NCI-H226 (cell line): ENCODE measurements around the gene NRXN3.

ENCODE experiments used
- DNase-seq: peaks from one replicate; pipeline ENCODE4 v3.0.0-alpha.2; 2015

Gene NRXN3

DNA sequence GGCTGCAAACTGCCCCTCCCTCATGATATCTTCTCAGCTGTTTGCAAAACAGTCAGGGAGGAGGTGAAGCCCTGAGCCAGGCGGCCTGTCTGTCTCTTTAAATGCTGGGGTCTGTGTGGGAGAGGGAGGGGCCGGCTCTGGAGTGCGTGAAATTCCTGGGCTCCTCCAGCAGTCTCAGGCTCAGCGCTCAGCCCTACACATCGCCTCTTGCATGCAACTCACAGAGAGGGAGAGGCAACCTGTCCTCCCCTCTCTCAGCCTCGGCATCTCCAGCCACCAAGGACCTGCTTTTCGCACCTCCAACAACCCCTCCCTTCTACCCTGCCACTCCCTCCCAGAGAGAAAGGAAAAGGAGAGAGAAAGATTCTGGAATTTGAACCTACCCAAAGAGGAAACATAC lies at the start of gene NRXN3:
TSS of gene NRXN3 (plus strand) at position 171 of the 400 bp plus-strand sequence. CDS start 72,721 bp downstream, outside the sequence.
- no peak for DNase-seq

DNA sequence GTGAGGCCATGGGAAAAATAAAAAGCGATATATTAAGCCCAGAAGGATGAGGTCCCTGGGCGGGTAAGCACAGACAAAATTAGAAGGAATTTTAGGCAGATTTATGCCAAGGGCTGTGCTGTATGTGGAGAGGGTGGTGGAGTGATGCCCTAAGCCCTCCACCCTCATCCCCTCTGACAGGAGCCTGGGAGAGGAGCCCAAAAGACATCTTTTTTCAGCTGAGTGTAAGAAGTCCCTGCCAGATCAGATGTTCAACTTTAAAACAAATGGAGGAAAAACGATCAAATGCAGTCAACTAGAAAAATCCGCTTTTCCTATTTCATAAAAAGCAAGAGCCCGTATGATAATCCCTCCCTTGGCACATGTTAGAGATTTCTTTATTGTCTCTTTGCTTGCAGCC lies 47.7 kb upstream of the NRXN3 start:
- no peak for DNase-seq

DNA sequence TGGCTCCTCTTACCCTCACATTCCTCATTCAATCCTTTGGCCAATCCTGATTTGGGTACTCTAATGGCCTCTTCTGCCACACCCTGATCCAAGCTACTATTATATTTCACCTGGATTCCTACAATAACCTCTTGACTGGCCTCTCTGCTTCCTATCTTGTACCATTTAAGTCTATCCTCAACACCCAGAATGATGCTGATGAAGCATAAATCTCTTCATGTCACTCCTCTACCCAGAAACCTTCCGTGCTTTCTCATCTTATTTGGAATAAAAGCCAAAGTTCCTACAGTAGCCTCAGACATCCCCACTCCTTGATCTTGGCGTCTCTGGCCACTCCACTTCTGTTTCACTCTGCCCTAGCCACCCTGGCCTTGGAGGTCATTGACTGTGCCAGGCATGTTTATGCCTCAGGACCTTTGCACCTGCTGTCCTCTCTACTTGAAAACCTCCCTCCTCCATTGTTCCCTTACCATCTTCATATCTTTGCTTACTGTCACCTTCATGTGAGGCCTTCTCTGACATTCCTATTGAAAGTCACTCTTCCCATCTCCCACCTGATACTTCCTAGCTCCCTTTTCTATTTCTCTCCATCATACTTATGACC lies 46.4 kb upstream of the NRXN3 start:
- DNase-seq = no peak

DNA sequence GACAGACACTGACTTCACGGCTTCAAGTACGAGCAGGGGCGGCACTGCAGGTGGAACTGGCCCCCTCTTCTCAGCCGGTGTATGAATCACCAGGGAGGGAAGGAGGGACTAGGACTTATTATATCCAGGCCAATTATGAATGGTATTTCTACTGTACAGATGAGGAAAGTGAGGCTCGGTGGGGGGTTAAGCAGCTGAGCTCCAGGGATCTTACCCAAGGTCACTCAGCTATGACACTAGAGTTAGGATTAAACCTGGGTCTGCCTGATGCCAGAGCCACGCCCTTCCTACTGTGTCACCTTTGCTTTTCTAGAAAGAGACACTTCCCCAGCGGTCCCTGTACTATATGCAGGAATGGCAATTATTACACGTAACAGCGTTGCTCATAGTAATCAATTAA lies 42.2 kb upstream of the NRXN3 start:
- no peak for DNase-seq

DNA sequence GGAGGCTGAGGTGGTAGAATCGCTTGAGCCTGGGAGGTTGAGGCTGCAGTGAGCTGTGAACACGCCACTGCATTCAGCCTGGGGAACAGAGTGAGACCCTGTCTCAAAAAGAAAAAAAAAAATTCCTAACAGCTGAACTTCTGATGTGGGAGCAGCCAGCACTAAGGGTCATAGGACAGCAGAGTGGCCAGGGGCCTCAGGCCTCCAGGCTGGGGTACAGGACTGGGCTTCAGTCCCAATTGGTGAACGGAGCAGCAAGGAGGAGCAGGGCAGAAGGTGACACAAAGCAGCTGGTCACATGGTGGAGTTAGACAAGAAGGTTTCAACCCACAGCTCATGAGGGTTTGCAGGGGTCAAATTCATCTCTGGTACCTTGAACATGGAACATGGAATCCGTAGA lies 40.8 kb upstream of the NRXN3 start:
- DNase-seq = no peak

DNA sequence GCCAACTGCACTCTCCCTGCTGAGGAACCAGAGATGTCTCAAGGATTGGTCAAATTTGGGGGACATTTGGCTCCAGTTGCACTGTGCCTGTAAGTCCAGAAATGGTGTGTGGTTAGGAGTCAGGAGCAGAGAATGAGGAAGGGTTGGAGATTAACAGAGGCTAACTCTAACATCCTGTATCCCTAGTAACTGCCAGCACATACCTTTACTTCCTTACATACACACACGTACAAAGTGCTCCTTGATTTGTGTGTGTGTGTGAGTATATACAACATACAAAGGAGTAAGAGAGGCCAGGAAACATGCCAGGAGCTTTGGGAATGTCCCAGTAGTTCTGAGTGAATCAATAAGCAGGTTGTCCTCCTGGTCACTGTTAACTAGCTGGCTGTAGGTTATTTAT lies 39.8 kb upstream of the NRXN3 start:
- no peak for DNase-seq

DNA sequence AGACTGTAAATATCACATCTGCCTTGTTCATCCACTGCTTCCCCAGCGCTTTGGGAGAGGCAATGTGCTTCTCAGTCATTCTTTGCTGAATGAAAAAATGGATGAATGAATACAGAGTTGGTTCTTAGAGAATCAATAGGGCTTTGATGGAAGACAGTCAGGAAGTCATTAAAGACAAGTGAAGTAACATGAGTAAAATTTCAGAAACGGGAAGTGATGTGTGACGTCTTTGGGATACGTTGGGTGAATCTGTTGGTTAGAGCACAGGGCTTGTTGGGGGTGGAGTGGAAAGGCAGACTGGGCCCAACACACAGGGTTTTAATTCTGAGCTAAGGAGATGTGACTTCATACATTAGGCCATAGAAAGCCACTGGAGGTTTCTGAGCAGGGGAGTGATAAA lies 39.0 kb upstream of the NRXN3 start:
- no peak for DNase-seq

DNA sequence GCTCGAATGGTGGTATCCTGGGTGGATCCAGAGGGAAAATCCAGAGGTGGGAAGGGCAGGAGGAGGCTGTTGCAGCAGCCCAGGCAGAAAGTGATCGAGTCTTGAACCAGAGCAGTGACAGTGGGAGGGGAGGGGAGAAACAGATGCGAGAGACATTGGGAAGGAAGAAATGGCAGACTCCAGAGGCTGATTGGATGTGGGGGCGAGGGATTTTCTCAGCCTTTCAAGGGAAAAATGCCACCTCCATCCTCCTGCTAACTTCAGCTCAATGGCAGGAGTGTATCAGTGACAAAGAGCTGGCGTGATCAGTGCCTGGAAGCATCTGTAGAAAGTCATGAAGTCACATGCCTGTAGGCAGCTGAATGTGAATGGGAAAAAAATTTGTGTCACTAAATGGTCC lies 38.6 kb upstream of the NRXN3 start:
- no peak for DNase-seq

DNA sequence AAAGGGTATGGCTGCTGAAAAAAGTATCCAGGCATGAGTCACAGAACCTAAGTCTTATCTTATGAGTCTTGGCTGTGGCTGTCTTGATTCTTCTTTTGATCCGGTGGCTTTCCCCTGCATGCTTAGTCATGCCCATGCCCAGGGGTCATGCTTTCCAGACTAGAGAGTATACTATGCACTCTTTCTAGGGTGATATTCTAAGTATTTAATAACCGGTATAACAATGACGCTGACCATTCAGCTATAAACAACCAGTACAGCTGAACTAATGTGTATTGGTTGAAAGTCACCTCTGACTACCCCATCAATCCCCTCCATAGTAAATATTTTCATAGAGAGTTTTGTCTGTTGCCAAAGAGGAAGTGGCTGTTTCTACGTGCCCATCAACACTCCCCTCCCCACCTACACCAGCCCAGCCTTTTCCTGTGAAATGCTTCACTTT lies 34.7 kb upstream of the NRXN3 start:
- no peak for DNase-seq

DNA sequence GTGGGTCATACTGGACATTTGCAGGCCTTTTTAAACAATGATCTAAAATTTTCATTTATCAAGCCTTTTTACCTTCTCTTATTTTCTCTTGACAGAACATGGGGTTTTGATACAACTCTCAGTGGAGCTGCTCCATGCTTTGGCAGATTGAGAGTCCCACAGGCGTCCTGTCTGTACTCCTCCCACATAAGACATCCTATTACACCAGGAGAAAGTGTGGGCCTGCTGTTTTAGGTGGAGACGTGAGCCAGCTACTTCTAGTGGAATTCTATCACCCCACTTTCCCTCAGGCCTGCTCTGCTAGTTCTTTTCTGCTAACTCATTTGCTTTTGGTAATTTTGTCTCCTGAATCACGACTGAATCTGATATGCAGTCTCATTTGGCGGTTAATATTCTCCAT lies 33.5 kb upstream of the NRXN3 start:
- DNase-seq = no peak

DNA sequence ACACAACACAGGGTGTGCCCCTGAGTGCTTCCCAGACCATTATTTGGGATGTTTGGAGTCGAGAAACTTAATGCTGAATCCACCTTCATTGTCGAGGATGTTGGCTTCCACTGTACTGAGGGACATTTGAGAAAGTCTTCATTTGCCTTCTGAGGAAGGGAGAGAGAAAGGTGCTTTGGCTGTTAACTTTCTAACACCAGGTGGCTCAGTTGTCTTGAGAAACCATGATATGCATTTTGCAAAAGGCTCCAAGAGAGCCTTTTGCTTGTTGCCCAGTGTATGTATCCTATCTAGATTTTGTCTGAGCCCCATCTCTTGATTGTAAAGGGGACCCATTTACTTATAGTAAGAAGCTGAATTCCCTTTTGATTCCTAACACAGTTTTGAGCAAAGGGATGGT lies 28.6 kb upstream of the NRXN3 start:
- no peak for DNase-seq

DNA sequence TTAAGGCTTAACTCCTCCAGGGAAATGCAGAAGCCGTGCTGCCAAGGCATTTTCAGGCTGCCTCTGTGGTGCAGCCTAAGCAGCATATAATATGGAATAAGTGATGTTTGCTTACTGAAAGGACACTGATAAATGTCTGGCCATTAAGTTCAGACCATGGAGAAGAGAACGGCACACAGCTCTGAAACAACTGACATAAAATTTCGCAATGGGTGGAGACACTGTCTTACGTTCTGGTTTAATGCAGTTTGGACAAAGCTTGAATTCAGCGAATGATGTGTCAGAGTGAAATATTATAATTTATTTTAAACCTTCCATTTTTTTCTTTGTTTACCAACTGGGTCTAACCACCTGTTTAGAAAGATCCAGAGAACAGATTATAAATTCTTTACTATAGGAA lies 27.2 kb upstream of the NRXN3 start:
- DNase-seq = no peak

DNA sequence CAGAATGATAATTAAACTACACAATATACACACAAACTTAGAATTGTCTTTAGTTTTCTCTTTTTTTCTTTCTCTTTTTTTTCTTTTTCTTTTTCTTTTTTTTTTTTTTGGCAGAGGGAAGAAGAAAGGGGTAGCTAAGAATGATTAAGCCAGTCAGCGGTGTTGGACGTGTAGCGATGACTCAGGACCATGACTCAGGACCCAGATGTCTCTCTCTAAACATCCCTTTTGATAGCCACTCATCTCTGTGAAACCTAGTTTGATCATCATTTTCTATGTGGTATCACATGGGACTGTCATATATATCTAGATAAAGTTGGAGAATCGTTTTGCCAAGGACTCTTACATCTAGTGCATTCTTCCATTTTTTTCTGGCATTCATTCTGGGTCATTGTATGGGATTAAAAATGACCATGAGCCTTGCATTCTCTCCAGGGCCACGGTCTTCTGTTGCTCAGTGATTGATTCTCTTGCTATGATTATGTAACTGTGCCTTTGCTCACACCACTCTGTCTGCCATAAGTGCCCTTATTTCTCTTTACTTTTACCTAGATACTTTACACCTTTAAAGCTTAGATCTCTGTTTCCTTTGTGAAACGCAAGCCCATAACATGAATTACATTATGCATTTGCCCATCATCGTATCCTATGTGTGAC lies 26.6 kb upstream of the NRXN3 start:
- DNase-seq = peak; percentile 6

DNA sequence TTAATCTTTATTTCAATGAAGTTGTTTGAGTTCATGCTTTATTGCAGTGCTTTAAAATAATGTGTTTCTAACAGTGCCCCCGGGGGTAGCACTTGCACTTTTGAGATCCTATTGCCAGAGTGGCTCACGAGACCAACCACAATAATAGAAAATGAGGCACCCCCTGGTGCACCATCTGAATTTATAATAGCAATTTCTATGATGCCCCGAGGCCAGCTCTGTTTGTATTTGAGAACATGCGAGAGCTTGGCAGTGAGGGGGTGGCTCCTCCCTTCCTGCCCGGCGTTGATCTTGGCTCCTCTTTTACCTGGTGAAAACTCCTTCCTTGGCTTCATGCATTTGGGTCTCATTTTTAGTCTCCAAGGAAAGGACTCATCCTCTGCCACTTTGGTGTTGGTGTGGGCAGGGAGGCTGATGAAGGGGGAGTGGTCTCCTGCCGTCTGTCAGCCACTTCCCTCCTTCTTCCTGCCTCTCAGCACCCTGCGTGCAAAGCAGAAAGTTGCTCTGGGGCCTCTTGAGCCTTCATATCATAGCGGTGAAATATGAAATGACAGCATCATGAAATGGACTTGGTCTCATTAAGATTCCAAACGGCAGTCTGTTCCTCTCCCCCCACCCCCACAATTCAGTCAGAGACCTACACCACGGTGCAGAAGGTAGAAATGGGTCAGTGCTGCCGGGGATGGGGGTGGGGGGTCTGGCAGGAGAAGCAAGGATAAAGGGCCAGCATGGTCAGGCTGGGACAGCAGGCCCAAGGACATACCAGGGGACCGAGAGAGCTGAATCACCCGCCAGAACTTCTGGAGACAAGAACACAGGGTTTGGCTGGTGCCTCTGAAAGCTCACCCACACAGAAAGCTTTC lies 17.7 kb upstream of the NRXN3 start:
- DNase-seq = no peak

DNA sequence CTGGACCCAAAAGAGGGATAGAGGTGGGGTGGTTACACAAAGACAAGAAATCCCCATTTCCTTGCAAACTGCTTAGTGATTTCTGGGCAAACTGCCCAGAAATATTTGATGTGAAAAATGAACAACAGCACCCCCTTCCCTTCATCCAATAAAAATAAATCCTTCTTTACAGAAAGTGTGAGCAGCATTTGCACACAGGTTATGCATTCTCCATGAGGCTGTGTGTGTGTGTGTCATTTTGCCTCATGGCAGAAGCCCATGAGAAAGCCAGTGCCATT lies 17.2 kb upstream of the NRXN3 start:
- no peak for DNase-seq

DNA sequence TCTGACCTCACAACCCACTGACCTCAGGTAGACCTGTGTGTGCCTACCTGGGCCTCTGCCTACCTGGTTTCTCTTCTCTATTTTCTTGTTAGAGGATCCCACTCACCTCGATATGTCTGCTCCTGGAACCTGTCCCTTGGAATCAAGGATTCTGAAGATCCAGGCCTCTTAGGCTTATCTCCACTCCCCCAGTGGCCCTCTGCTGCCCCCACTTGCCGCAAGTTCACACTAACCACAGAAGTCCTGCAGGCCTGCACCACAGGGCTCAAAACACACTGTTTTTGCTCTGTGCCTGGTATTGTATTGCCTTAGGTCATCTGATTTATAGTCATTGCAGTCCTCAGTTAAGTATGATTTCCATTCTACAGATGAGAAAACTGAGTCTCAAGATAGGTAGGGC lies 15.3 kb upstream of the NRXN3 start:
- no peak for DNase-seq

DNA sequence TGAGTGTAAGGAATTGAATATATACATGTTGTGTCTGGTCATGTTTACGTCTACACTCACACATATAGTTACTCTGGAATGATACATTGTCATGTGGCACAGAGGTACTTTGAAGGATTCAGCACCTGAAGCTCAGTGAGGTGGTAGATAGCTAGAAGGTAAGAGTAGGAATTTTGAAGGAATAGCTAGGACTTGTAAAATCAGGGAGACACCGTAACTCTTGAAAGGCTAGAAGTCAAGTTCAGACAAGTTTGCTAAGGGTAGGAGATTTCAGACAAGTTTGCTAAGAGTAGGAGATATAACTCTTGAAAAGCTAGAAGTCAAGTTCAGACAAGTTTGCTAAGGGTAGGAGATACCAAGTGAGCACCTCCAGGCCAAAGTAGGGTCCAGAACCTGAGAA lies 14.0 kb upstream of the NRXN3 start:
- no peak for DNase-seq

DNA sequence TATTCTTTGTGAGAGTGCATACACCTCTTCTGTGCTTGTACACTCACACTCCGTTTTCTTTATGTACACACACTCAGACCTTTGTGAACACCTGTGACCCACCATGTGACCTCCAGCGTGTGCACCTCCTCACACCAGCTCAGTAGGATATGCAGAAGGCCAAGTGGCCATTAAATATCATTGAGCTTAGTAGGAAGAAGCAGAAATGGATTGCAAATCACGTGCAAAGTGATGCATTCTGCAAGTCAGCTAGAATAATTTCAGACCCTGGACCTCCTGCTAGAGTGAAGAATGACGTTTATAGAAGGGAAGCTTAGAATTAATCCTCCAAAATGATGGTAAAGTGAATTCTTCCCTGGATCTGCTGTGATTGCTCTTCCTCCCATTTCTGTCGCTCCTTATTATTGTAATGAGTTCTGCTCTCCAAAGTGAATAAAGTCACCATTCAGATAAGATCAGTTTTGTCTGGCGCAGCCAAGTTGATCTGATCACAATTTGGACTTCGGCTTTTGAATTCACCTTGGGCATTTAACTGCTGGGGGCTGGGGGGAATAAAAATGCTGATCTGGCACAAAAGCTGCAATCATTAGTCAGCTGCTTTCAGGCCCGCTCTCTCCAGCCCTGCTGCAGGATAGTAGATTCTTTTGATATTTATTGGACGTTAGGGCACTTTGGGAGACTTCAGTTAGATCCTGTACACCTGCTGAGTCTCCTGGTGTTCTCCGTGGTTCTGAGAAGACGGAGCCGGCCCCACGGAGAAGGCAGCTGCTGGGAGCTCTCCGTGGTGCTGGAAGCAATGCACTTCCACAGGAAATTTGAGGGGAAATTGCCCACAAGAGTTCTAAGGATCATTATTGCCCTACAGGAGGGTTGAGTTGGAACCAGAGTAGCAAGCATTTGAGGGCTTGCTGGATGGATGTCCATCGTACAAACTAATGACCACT lies 12.4 kb upstream of the NRXN3 start:
- DNase-seq = no peak

DNA sequence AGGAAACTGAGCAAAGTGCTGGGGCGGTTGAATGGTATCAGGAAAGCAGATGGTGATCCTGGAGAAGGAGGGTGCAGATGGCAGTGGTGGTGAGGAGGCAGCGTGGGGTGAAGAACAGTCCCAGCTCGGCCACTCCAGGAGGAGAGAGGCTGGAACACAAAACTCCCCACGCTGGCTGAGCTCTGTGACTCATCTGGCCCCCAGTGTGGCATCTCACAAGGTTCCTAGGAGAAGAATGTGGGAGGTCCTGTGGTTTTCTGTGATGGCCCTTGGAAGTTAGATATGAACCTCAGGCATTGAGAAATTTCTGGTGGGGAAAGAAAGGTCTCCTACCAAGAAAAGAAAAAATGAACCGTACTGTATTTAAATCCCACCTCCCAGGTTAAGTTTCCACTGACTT lies 8.0 kb upstream of the NRXN3 start:
- peak; percentile 11 for DNase-seq

DNA sequence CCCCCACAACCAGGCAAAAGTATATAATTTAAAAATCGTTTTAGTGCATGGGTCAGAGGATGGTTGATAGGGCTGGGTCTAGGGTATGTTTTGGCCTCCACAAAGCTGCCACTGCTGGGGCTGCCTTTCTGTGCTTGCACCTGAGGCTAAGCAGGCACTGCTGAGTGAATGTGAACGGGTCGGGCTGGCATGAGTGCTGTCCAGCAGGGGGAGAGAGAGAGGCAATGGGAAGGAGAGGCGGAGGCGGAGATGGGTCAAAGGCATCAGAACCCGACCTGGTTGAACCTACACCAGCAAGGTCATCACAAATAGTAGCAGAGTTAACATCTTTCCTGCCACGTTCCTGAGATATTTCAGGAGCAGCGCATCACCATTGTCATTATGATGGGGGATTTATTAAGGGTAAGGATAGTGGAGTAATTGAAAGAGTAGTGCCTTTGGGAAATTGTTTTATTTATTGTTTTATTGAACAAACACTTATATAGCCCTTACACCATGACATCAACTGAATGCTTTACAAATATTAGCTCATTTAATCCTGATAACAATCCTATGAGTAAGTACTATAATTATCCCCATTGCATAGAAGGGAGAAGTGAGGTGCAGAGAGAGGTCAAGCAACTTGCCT lies 5.8 kb upstream of the NRXN3 start:
- no peak for DNase-seq

DNA sequence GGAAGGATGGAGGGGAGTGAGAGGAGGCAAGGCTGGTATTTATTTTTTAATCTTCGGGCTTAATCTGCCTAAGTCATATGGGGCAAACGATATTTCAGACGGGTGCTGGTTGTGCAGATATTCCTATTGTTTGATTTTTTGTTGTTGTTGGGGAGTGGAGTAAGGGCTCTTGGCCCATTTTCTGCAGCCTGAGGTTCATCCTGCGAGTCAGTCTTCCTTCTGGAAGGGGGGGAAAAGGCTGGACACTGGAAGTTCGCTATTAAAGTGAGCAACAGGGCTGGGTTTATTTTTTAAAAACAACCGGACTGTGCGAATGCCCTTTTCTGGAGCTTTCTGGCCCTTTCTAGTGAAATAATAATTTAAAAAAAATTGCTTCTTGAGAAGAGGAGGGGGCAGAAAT lies 2.3 kb downstream of the NRXN3 start:
- DNase-seq = no peak

DNA sequence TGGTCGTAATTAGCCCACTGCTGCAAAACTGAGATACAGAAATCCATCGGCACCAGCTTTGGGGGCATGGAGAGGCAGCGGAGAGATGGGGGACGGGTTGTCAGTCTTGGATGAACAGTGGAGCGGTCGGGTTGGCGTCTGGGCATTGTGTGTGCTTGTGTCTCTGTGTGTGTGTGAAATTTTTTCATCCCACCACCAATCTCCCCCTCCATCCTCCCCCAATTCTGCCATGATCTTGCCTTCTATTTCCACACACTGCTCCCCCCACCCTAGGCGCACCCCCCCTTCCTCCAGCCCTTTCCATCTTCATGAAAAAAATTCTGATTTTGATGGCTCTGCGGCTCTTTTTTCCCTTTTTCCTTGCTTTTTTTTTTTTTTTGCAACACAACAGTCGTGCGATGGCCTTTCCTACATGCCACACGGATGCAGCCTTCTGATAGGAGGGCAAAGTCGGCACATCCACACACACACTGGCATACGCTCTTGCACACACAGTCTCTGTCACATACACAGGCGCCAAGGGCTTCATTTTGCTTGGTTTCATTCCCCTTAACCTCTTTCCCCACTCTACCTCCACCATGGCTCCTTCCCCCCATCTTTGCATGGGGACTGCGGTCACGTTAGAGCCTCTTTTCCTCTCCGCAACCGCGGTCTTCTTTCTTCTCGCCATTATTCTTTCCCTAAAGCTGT lies 3.3 kb downstream of the NRXN3 start:
- DNase-seq = no peak
